Measurements from ENCODE around the gene SWAP70. TPM values are rescaled to one million over a fixed set of nuclear protein-coding genes. Genes with fewer than 3 reads are reported as not detected.
"Not testable (repeated sequence)": the region's sequence is repeated elsewhere in the genome, so short reads cannot be mapped to it uniquely, and the experiment has no call there.

The SWAP70 gene
- total RNA-seq, 1 donor from 2014 or later = 19.0 TPM

DNA sequence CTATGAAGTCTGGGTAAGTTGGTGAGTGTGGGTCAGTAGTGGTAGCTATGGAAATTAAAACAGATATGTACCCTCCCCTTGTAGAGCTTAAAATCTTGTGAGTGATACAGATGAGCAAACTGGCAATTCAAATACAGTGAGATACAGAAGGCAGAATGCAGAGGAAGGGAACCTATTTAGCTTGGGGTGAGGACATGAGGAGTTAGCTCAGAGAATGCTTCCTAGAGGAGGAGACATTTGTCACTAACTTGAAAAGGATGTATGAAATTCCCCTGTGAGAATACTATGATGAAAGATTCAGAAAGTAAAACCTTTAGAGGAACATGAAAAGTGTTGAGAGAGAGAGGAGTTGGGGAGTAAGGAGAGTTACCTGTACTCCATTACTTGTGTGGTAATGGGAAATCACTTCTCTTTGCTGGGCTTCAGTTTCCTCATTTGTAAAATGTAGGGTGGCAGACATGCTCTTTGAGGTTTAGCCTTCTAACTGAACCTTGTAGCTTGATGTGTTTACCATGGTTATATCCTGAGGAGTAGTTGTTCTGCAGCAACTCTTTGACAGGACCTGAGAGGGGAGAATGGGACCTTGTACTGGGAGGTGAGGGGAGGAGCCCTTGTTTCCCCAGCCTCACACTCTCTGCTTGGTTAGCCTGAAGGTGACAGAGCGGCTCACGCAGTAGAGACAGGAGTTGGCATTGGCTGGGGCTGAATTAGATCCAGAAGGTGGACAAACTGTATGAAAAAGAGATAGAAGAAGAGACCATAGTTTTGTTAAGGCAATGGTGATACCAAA lies 17.9 kb downstream of the SWAP70 start:
- ATAC-seq (ENCODE audit: poor library complexity) (no peak), DNase-seq (no peak)
- intact Hi-C loops (cut with DNase I) = no loop called here

DNA sequence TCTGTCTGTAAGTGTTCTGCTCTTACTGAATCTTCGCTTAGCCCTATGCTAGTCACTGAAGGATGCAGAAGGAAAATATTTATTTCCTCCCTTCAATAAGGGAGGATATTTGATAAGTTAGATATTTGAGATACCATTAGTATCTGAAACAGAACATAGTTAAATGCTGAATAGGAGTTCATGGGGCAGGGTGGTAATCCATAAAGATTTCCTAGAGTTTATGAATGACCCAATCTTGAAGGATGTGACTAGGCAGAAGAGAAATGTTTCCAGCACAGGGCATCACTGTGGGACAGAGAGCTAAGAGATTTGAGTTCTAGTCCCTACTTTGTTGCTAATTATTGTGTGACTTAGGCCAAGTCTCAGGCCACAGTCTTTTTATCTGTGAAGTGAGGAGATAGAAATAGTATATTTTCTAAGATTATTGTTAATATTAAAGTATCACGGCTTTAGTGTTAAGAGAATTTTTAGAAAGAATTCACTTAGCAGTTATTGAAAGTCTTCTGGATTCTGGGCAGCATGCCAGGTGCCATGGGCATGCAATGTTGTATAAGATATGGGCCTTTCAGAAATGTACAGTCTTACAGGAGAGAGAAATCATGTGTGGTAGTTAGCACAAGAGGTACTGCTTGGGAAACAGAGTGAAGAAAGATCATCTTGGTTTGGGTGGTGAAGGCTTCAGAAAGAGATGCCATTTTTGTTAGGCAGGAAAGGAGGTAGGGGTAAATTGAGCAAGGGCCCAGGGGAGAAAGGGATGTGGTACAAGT lies 24.0 kb downstream of the SWAP70 start:
- DNase-seq (peak; percentile 44), ATAC-seq (ENCODE audit: poor library complexity) (no peak)
- intact Hi-C loops (cut with DNase I) = no loop called here

DNA sequence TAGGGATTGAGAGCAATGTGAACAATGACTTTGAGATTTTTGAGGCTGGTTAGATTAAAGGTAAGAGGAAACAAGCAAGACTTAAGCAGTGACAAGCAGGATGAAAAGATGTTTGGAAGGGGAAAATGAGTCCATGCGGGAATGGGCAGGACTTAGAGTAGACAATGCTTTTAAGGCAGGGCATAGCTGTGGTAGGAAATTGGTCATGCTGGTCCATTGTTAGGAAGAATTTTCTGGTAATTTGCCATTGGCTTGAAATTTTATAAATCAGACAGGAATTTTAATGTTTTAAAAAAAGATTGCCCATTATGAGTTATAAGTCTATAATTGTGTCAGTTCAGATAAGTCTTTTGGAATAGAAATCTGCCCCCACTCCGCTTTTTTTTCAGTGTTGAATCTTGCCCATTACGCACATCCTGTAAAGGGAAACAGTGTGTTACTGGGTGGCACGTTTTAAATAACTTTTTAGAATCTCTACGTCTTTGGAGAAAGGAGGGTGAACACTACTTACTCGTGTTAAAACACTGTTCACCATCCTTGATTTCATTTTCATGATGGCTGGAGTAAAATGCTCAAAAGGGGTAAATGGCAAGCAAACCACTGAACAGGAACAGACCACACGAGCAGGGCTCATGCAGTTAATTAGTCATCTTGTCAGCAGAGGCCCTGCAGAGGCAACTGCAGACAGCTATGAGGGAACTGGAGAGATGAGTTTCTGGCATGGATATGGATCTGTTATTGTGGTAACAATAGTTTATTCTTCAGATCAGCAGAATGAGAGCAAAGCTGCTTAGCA lies 25.0 kb downstream of the SWAP70 start:
- peak; percentile 76 for ATAC-seq (ENCODE audit: poor library complexity)
- no peak for DNase-seq
- intact Hi-C loops (cut with DNase I) = no loop called here

DNA sequence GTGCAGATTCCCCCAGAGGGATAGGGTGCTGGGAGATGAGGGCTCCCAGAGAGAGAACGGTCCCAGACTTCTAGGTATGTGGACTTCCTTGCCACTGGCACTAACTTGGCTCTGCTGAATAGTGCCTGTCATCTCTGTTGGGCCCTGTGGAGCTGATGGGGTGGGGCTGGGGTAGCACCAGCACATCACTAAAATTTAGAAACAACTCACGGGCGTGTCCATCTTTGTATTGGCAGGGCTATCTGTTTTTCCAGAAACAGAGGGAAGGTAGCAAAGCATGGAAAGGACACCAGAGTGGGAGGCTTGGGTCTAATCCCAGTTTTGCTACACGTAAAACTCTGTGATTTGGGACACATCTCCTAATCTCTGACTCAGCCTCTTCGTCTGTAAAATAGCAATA lies 25.8 kb downstream of the SWAP70 start:
- DNase-seq (no peak), ATAC-seq (ENCODE audit: poor library complexity) (peak; percentile 40)
- intact Hi-C loops (cut with DNase I) = no loop called here

DNA sequence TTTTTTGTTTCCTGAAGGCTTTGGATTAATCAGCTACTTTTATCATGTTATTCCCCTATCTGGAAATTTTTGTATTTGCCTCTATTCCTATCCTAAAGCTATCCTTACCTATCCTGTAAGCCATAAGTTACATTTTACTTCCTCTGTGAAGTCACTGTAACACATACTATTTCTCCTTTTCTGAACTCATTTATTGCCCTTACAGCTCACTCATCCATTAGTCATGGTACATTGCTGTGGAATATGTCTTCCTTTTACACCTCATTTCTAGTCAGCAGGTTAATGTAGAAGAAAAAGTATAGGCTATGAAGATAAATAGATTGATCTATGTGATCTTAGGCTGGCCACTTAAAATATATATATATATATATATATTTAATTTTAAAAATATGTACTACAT lies 28.0 kb downstream of the SWAP70 start:
- no peak for ATAC-seq (ENCODE audit: poor library complexity)
- DNase-seq = no peak
- intact Hi-C loops (cut with DNase I) = no loop called here

DNA sequence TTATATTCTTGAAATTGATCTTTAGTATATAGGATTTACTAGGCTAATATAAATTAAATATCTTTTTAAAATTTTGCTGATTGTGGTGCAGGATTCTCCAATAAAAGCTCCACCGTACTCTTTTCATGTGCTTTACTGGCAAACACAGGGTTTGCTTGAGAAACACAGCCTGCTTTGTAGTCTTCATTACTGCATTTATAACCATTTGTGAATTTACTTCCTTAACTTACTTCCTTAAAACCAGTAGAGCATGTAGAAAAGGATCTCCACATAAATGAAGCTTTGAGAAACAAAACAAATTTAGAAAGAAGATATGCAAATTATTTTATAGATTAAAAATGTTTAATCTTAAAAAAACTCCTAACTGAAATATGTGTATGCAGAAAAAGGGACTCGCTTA lies 28.8 kb downstream of the SWAP70 start:
- ATAC-seq (ENCODE audit: poor library complexity) (no peak), DNase-seq (no peak)
- intact Hi-C loops (cut with DNase I) = no loop called here

DNA sequence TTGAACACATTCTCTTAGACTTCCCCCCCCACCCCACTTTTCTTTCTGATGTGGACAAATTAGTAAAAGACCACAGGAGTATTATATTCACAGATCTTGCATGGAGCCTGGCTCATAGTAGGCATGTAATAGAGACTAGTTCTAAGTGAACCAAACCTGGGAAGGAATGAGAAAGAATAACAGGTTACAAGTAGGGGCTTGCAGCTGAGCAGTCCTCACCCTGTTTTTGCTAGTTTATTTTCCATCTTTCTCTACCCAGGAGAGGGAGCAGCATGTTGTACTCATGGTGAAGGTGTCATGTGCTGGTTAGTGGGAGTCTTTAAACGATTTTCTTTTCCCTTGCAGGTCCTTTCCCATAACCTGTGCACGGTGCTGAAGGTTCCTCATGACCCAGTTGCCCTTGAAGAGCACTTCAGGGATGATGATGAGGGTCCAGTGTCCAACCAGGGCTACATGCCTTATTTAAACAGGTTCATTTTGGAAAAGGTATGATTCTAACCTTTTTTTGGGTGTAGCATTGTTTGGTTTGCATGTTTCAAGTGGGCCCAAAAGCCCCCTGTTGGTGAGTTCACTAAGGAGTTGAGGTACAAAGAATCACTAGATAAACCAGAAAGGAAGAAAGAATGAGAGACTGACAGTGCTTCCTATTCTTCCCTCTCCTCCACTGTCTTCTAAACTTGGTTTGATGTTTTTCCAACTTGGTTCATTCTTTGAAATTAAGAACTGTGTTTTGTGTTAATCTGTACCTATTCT lies 30.1 kb downstream of the SWAP70 start:
- DNase-seq (no peak), ATAC-seq (ENCODE audit: poor library complexity) (no peak)
- intact Hi-C loops (cut with DNase I) = no loop called here

DNA sequence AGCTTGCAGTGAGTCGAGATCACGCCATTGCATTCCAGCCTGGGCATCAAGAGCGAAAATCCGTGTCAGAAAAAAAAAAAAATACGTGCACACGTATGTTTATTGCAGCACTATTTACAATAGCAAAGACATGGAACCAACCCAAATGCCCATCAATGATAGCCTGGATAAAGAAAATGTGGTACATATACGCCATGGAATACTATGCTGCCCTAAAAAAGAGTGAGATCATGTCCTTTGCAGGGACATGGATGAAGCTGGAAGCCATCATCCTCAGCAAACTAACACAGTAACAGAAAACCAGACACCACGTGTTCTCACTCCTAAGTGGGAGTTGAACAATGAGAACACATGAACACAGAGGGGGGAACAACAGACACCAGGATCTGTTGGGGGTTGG lies 31.4 kb downstream of the SWAP70 start:
- intact Hi-C loops (cut with DNase I); ATAC-seq (ENCODE audit: poor library complexity); DNase-seq: not testable (repeated sequence)

DNA sequence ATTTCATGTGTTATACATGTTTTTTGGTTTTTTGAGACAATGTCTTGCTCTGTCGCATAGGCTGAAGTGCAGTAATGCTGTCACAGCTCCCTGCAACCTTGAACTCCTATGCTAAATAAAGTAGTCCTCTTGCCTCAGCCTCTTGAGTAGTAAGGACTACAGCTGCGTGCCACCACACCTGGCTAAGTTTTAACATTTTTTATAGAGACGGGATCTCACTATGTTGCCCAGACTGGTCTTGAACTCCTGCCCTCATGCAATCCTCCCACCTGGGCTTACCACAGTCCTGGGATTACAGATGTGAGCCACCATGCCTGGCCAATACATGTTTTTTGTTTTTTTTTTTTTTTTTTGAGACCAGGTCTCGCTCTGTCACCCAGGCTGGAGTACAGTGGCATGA lies 33.9 kb downstream of the SWAP70 start:
- ATAC-seq (ENCODE audit: poor library complexity) (no peak), DNase-seq (no peak)
- intact Hi-C loops (cut with DNase I) = no loop called here

DNA sequence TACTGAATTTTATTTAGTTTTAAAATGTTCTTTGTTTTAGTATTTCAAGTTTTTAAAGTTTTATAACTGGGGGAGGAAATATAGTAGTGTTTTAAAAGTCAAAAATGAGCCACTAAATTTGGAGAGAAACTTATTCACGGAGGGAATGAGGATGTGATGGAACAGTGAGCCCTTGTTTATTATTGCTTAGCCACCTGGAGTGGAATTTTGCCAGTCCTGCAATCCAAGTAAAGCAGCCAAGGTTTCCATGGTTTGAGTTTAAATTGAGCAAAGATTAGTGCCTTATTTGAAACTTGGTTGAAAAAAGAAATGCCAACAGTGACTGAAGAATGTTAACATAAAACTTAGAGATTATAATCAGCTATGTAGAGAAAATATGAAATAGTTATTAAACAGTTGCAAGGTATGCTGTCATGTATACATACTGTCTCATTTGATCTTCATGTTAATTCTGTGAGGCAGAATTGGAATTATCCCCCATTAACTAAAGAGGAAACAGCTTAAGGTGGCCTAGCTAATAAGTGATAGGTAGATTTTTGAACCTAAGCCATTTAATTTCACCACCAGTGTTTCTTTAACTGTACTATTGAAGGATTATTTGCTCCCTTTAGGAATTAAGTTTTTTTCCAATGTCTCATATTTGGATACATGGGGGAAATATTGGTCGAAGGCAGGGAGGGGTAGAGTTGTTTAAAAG lies 36.4 kb downstream of the SWAP70 start:
- ATAC-seq (ENCODE audit: poor library complexity) (no peak), DNase-seq (no peak)
- intact Hi-C loops (cut with DNase I) = no loop called here

DNA sequence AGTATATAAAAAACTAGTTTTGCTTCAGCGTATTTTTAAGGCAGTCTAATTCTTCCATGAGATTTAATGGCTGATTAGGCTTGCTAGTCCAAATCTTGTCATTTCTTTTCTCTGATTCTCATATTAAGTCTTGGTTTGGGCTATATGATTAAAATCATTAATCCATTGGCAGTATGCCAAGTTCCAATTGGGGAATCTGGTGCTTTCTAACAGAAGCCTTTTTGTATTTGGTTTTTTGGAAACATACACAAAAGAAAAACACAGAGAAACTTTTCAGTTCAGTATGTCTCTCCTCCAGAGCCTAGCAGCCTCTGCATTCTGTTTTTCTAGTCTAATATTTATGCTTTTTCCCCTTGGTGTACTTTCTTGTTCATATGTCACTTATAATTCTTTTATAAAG lies 37.9 kb downstream of the SWAP70 start:
- intact Hi-C loops (cut with DNase I) = no loop called here
- DNase-seq = no peak
- ATAC-seq (ENCODE audit: poor library complexity) = no peak

DNA sequence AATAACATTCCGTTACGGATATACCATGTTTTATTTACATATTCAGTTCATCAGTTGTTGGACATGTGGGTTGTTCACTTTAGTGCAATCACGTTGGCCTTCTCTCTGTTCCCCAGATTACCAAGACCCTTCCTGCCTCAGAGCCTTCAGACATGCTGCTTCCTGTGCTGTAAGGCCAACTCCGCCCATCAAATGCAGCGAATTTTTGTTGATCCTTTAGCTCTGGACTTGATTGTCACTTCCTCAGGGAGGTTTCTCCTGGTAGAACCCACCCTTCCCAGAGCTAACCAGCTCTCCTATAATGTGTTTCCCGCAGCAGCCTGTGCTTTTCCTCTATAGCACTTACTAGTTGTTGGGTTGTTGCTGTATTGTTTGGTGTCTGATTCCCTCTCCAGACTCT lies 39.4 kb downstream of the SWAP70 start:
- DNase-seq (no peak), ATAC-seq (ENCODE audit: poor library complexity) (no peak)
- intact Hi-C loops (cut with DNase I) = no loop called here

DNA sequence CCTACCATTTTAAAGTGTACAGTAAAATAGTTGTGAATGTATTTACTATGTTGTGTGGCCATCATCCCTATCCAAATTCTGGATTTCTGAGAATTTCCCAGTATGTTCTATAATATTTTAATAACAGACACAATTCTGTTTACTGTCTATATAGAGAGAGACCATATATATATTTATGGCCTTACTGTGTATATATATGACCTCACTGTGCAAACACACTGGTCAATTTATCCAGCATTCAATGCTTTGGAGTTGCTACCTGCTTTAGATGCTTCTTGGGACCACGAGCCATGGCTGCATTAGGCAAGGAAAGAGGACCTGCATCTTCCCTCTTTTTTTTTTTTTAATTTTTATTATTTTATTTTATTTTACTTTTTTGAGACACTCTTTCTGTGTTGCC lies 40.2 kb downstream of the SWAP70 start:
- no peak for DNase-seq
- intact Hi-C loops (cut with DNase I) = no loop called here
- no peak for ATAC-seq (ENCODE audit: poor library complexity)

DNA sequence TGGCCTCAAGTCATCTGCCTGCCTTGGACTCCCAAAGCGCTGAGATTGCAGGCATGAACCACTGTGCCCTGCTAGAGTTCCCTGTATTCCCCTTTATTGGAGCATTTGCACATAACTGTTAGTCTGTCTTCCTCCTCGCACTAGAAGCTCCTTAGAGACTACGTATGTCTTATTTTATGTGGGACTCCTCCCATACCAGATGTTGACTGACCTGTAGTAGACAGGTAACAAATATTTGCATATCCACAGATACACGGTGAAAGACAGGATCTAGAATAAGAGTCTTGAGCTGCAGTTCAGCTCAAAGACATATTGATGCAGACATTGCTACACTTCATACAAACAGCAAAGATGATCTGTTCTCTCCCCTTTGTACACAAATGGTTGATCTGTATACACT lies 40.7 kb downstream of the SWAP70 start:
- ATAC-seq (ENCODE audit: poor library complexity) = no peak
- intact Hi-C loops (cut with DNase I) = no loop called here
- DNase-seq = no peak

DNA sequence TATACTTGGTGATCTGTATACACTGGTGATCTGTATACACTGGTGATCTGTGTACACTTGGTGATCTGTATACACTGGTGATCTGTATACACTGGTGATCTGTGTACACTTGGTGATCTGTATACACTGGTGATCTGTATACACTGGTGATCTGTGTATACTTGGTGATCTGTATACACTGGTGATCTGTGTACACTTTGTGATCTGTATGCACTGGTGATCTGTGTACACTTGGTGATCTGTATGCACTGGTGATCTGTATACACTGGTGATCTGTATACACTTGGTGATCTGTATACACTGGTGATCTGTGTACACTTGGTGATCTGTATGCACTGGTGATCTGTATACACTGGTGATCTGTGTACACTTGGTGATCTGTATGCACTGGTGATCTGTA lies 41.5 kb downstream of the SWAP70 start:
- intact Hi-C loops (cut with DNase I); ATAC-seq (ENCODE audit: poor library complexity): not testable (repeated sequence)

DNA sequence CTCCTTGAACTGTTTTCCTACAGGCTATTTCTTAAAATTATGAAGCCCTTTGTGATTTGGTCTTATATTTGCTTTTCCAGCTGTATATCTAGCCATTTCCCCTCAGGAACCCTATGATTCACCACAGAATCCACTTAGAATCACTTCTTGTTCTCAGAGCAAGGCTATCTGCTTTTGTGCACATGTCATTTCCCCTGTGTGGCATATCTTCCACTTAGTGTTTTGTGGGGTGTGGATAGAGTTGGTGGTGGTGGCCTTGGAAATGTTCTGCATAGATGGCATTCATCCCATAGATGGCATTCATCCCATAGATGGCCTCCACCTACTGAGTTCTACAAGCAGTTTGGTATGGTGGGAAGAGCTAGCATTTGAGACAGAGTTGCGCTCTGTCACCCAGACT lies 44.7 kb downstream of the SWAP70 start:
- DNase-seq (no peak), ATAC-seq (ENCODE audit: poor library complexity) (peak; percentile 46)
- intact Hi-C loops (cut with DNase I) = no loop called here

More for the DNA sequence above, 41.5 kb downstream of the SWAP70 start:
- DNase-seq = not testable (repeated sequence)

DNA sequence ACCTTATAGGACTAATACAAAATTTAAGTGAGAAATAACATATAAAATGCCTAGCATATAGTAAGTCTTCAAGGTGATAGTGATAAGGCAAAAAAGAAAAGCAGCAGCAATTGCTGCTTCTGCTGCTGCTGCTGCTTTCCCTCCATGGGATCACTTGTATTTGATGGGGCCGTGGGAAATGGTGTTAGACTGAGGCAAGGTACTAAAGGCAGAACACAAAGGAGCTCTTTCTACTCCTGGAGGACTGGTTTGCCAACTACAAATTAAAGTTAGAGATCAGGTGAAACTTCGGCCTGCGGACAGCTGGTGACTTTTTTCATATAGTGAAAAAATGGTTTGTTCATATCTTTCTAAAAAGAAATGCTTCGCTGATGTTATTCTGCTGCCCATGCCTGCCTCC lies 46.3 kb downstream of the SWAP70 start:
- intact Hi-C loops (cut with DNase I) = no loop called here
- DNase-seq = no peak
- ATAC-seq (ENCODE audit: poor library complexity) = no peak

DNA sequence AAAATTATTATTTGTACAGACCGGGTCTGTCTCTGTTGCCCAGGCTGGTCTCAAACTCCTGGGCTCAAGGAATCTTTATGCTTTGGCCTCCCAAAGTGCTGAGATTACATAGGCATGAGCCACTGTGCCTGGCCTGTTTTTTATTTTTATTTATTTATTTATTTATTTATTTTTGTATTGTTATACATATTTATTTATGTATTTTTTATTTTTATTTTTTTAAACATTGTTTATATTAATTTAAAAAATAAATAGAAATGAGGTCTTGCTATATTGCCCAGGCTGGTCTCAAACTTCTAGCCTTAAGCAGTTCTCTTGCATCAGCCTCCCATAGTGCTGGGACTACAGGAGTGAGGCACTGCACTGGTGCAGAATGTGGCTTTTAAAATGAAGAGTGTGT lies 47.0 kb downstream of the SWAP70 start:
- intact Hi-C loops (cut with DNase I) = no loop called here
- ATAC-seq (ENCODE audit: poor library complexity) = no peak
- no peak for DNase-seq

Data from Right ventricle myocardium superior (tissue), 1 donor.